ENCODE results near the gene FXYD2.

- TF ChIP-seq CTCF (IDR thresholded peaks at IDR 0.05; ENCODE audit: control extremely low read depth in 1 of 3, insufficient read depth in 1 of 3, low read depth in 1 of 3, low read length in 3 of 3) (no peak), POLR2AphosphoS5 (IDR thresholded peaks at IDR 0.05; ENCODE audit: low read depth, low read length) (no peak), POLR2A (IDR thresholded peaks at IDR 0.05; ENCODE audit: control extremely low read depth in 1 of 2, low read depth in 2 of 2, low read length in 2 of 2) (no peak), ZNF274 (IDR thresholded peaks at IDR 0.05; ENCODE audit: borderline replicate concordance, extremely low read depth, low read length) (no peak), BCL11A (IDR thresholded peaks at IDR 0.05; ENCODE audit: low read depth in 2 of 2, low read length in 2 of 2) (no peak), SUZ12 (IDR thresholded peaks at IDR 0.05; ENCODE audit: low read length) (no peak), ATF3 (IDR thresholded peaks at IDR 0.05; ENCODE audit: insufficient read depth, low read depth, low read length) (no peak), MAX (IDR thresholded peaks at IDR 0.05) (no peak), EP300 (IDR thresholded peaks at IDR 0.05; ENCODE audit: borderline replicate concordance in 1 of 2, low read depth in 2 of 2, low read length in 2 of 2) (no peak), MAFK (IDR thresholded peaks at IDR 0.05; ENCODE audit: low read depth, low read length) (no peak)
Measured at GRCh38 chr11:117851852-117852251, 27.3 kb upstream of the FXYD2 start.
